Liver (tissue), 3 donors: ENCODE data around the gene CCDC137.

Experiments used
- ATF3 ChIP-seq: IDR thresholded peaks from 2 replicates; pipeline ENCODE4 v1.6.1; 2016; ENCODE audit warnings: antibody characterized with exemption
- CTCF ChIP-seq: fragments of 150-350 bp; IDR thresholded peaks from 2 replicates; pipeline ENCODE4 v1.5.1; 2017; ENCODE audit warnings: improper control_type of control experiment, low read depth, low read length; ENCODE audit not compliant: missing input control
- EGR1 ChIP-seq, 2 donors: IDR thresholded peaks; 2 replicates each; pipeline ENCODE4 v1.6.1; 2016 to 2018; ENCODE audit warnings: antibody characterized with exemption in 2 of 2, low read depth in 2 of 2
- FOXA1 ChIP-seq: IDR thresholded peaks from 2 replicates; pipeline ENCODE4 v1.6.1; 2016; ENCODE audit warnings: antibody characterized with exemption
- GABPA ChIP-seq, 2 donors: IDR thresholded peaks in 1 of 2; conservative IDR thresholded peaks in 1 of 2; 2 replicates each; pipeline ENCODE4 v1.6.1; 2016; ENCODE audit warnings: antibody characterized with exemption in 2 of 2, mild to moderate bottlenecking in 1 of 2, moderate library complexity in 1 of 2
- HNF4A ChIP-seq, 2 donors: conservative IDR thresholded peaks; 2 replicates each; pipeline ENCODE4 v1.6.1; 2016; ENCODE audit warnings: antibody characterized with exemption in 2 of 2, mild to moderate bottlenecking in 2 of 2
- JUND ChIP-seq, 2 donors: IDR thresholded peaks; 2 replicates each; pipeline ENCODE4 v1.6.1; 2016; ENCODE audit warnings: antibody characterized with exemption in 2 of 2
- RAD21 ChIP-seq, 2 donors: IDR thresholded peaks; 2 replicates each; pipeline ENCODE4 v1.6.1; 2016; ENCODE audit warnings: antibody characterized with exemption in 2 of 2, mild to moderate bottlenecking in 2 of 2
- REST ChIP-seq: IDR thresholded peaks from 2 replicates; pipeline ENCODE4 v1.6.1; 2016; ENCODE audit warnings: antibody characterized with exemption, mild to moderate bottlenecking
- RXRA ChIP-seq, 2 donors: IDR thresholded peaks; 2 replicates each; pipeline ENCODE4 v1.6.1; 2017 to 2018; ENCODE audit warnings: antibody characterized with exemption in 2 of 2, mild to moderate bottlenecking in 1 of 2
- SP1 ChIP-seq: IDR thresholded peaks from 2 replicates; pipeline ENCODE4 v1.6.1; 2018; ENCODE audit warnings: antibody characterized with exemption, mild to moderate bottlenecking
- TAF1 ChIP-seq: conservative IDR thresholded peaks from 2 replicates; pipeline ENCODE4 v1.6.1; 2016; ENCODE audit warnings: antibody characterized with exemption, mild to moderate bottlenecking
- YY1 ChIP-seq: IDR thresholded peaks from 2 replicates; pipeline ENCODE4 v1.6.1; 2016; ENCODE audit warnings: antibody characterized with exemption, mild to moderate bottlenecking
- ZBTB33 ChIP-seq: IDR thresholded peaks from 2 replicates; pipeline ENCODE4 v1.6.1; 2016; ENCODE audit warnings: antibody characterized with exemption
- donor health status: healthy.
- donor health status: healthy.

- TF ChIP-seq CTCF (no peak), ATF3 (no peak), RXRA (IDR thresholded peaks at IDR 0.05) (no peak), FOXA1 (no peak), GABPA (IDR thresholded peaks at IDR 0.05 in 1 of 2, conservative IDR thresholded peaks at IDR 0.05 in 1 of 2) (no peak), JUND (IDR thresholded peaks at IDR 0.05) (no peak), YY1 (no peak), ZBTB33 (no peak), SP1 (no peak), REST (no peak), RAD21 (IDR thresholded peaks at IDR 0.05) (no peak), HNF4A (conservative IDR thresholded peaks at IDR 0.05) (no peak), EGR1 (IDR thresholded peaks at IDR 0.05; ENCODE audit: low read depth in 2 of 2) (no peak), TAF1 (no peak)
These were observed 29.8 kb downstream of the CCDC137 start for GRCh38 chr17:81696218-81696941.
